ENCODE data around the gene TGFBR3L. TPM values are rescaled to one million over a fixed set of nuclear protein-coding genes. Genes with fewer than 3 reads are reported as not detected.

The TGFBR3L gene
- total RNA-seq, 1 experiment from 2014 or later = 12.5 TPM

- Histone ChIP-seq H3K27ac (ENCODE audit: low read length) (no peak overlapping the region), H3K27me3 (ENCODE audit: control insufficient read depth, insufficient read depth, low read length) (no peaks in the 10 kb centered on the region), H3K4me1 (ENCODE audit: control insufficient read depth, insufficient read depth, low read length) (no peaks in the 10 kb centered on the region; the same call in 1 of the 2 replicates), H3K4me3 (ENCODE audit: low read depth in 2 of 2, low read length in 2 of 2) (no peak overlapping the region), H3K36me3 (ENCODE audit: control insufficient read depth, insufficient read depth, low read length) (no peaks in the 10 kb centered on the region), H3K9me3 (ENCODE audit: control insufficient read depth, insufficient read depth, low read depth, low read length) (no peaks in the 10 kb centered on the region)
- intact Hi-C loops (cut with micrococcal nuclease; ENCODE audit: unreplicated experiment) (no loop called here), in situ Hi-C loops (cut with HindIII; ENCODE audit: low pct_unique_long_range_greater_than_20kb, low sequenced_read_pairs) (no loop called here)
- TF ChIP-seq SIN3A (IDR thresholded peaks at IDR 0.05; ENCODE audit: borderline replicate concordance, insufficient read depth, low read depth, low read length) (no peak), POLR2AphosphoS5 (IDR thresholded peaks at IDR 0.05; ENCODE audit: low read depth, low read length) (no peak), TCF7L2 (IDR thresholded peaks at IDR 0.05; ENCODE audit: low read depth, low read length) (no peak), REST (IDR thresholded peaks at IDR 0.05; ENCODE audit: insufficient read depth in 1 of 2, low read depth in 2 of 2, low read length in 1 of 2) (no peak), CTCF (IDR thresholded peaks at IDR 0.05) (no peak)
- ATAC-seq (no peak; the same call in 1 of the 2 replicates), DNase-seq (ENCODE audit: low read depth, low spot score) (no peak)
- BruUV-seq (replicated peaks) = no TSS peak
- ChIA-PET CTCF (no interaction called here), POLR2A (interaction anchor here (0.6 kb wide), 2 partner anchors 11 to 42 kb away, joined by 3 to 5 read pairs; no protein-coding TSS in a partner anchor)
These were observed 19.9 kb upstream of the TGFBR3L start for GRCh38 chr19:7894612-7895309.

GRCh38 chr19:7895565-7895964 lies 19.1 kb upstream of the TGFBR3L start:
- POLR2A ChIA-PET = no interaction called here

More at GRCh38 chr19:7895565-7895964, 19.1 kb upstream of the TGFBR3L start:
- TF ChIP-seq TCF7L2 (IDR thresholded peaks at IDR 0.05; ENCODE audit: low read depth, low read length) (no peak), POLR2AphosphoS5 (IDR thresholded peaks at IDR 0.05; ENCODE audit: low read depth, low read length) (no peak), SIN3A (IDR thresholded peaks at IDR 0.05; ENCODE audit: borderline replicate concordance, insufficient read depth, low read depth, low read length) (no peak), REST (IDR thresholded peaks at IDR 0.05; ENCODE audit: insufficient read depth in 1 of 2, low read depth in 2 of 2, low read length in 1 of 2) (no peak), CTCF (IDR thresholded peaks at IDR 0.05) (no peak)
- BruUV-seq (replicated peaks) = no TSS peak
- CTCF ChIA-PET = no interaction called here
- ATAC-seq (no peak), DNase-seq (ENCODE audit: low read depth, low spot score) (no peak)
- Histone ChIP-seq H3K27ac (ENCODE audit: low read length) (no peak overlapping the region), H3K27me3 (ENCODE audit: control insufficient read depth, insufficient read depth, low read length) (no peaks in the 10 kb centered on the region), H3K9me3 (ENCODE audit: control insufficient read depth, insufficient read depth, low read depth, low read length) (no peaks in the 10 kb centered on the region), H3K4me3 (ENCODE audit: low read depth in 2 of 2, low read length in 2 of 2) (no peak overlapping the region), H3K36me3 (ENCODE audit: control insufficient read depth, insufficient read depth, low read length) (no peaks in the 10 kb centered on the region), H3K4me1 (ENCODE audit: control insufficient read depth, insufficient read depth, low read length) (no peaks in the 10 kb centered on the region; the same call in 1 of the 2 replicates)
- in situ Hi-C loops (cut with HindIII; ENCODE audit: low pct_unique_long_range_greater_than_20kb, low sequenced_read_pairs) = no loop called here
- intact Hi-C loops (cut with micrococcal nuclease; ENCODE audit: unreplicated experiment) = no loop called here

All from Panc1 (cell line).